Cerebellar cortex (tissue), 1 donor: ENCODE data around the gene SAMM50.
"Not testable (repeated sequence)": the region's sequence is repeated elsewhere in the genome, so short reads cannot be mapped to it uniquely, and the experiment has no call there.

Source experiments
- DNase-seq: peaks from one replicate; pipeline ENCODE4 v3.0.0-alpha.2; 2015; ENCODE audit warnings: low spot score

Gene SAMM50

DNA sequence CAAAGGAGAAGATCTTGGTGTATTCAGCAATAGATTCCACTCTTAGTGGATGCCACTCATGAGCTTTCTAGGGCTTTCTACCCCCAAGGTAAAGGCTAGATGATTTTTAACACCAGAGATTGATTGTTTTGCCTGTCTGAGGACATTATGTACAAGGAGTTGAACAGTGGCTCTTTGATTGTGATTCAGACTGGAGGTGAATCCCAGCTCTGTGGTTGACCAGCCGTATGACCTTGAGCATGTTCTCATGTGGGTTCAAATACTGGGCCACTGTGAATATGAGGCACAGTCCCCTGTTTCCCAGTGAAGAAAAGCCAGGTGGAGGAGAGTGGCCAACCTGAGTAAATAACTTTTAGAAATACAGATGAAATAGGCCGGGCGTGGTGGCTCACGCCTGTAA lies 44.9 kb downstream of the SAMM50 start:
- no peak for DNase-seq

DNA sequence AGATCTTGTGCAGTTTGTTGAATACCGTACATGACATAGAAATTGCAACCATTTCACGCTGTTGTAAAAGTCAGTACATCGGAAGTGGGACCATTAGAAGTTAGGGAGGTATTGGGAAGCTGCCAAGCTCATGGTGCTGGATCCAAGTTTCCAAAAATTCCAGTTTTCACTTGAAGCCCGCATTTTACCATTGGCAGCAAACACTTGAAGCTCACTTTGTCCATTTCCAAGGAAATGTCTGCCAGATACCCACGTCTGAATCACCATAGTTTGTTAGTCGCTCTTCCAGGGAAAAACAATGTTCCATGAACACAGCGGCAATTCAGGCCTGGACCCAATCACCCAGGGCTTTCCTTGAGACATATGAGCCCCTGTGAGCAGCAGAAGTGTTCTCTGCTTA lies 46.3 kb downstream of the SAMM50 start:
- no peak for DNase-seq

- no peak for DNase-seq
Observed at GRCh38 chr22:44002324-44002723, 47.1 kb downstream of the SAMM50 start.

- no peak for DNase-seq
Observed at GRCh38 chr22:44002997-44003396, 47.8 kb downstream of the SAMM50 start.

DNA sequence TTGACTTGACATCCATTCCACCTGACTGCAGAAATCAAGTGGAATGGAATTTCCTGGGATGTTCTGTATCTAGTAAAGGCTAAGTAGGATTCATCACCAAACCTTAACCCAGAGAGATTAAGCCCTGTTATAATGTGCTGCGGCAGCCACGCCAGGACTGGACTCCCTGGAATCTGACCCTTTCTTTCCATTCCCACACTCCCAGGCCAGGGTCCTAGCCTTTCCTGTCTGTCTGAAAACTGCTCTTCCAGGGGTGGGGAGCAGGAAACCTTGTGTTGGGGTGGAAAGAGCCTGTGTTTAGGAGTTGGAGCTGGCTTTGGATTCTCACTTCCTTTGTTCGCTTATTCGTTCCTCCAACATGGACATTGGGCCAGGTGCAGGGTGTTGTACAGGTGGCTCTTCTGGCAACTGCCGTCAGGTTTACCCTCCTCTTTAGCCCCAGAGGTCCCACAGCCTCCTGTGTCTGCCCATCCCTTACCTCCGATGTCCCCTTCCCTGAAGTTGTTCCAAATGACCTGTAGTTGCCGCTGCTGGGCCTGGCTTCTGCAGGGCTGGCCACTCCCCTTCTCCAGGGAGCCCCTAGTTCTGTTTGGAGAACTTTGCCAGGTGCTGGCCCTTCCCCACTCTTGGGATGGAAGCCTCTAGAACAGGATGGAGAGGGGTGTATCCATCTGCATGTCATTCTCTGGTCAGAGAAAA lies 48.3 kb downstream of the SAMM50 start:
- DNase-seq, result peak; percentile 35

DNA sequence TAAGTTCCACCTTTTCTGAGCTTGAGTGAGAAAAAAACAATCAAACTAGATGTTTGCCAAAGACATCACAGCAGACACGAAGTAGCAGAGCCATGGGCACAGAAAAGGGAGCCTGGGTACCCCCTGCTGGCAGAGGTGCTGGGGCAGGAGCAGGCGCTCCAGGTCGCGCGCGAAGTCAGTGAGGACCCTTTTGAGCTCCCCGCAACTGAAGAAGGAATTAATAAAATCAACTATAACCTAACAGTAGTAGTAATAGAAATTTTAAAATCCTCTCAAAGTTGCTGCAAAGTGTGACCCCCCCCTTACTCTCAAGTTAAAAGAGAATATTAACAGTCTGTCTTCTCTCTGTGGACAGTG lies 48.8 kb downstream of the SAMM50 start:
- DNase-seq, result no peak

- no peak for DNase-seq
Observed at GRCh38 chr22:44005524-44005923, 50.3 kb downstream of the SAMM50 start.

GRCh38 chr22:44012162-44012561 lies 56.9 kb downstream of the SAMM50 start:
- DNase-seq, result no peak

DNA sequence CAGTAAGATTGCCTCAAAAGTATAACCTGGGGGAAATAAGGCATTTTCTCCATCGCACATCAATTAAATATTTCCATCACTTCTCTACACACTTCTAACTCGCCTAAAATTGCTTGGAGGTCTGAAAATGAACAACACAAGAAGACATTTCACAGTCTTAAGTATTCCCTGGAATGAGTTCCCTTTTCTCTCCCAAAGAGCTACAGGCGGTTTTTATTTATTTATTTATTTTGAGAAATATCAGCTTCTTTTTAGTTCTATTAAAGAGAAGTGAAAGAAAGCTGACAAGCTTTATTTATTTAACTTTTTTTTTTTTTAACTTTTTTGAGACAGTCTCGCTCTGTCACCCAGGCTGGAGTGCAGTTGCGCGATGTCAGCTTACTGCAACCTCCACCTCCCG lies 57.3 kb downstream of the SAMM50 start:
- DNase-seq, result no peak

- DNase-seq, result no peak
Observed at GRCh38 chr22:44014241-44014640, 59.0 kb downstream of the SAMM50 start.

GRCh38 chr22:44016586-44016985 lies 61.3 kb downstream of the SAMM50 start:
- DNase-seq, result not testable (repeated sequence)

DNA sequence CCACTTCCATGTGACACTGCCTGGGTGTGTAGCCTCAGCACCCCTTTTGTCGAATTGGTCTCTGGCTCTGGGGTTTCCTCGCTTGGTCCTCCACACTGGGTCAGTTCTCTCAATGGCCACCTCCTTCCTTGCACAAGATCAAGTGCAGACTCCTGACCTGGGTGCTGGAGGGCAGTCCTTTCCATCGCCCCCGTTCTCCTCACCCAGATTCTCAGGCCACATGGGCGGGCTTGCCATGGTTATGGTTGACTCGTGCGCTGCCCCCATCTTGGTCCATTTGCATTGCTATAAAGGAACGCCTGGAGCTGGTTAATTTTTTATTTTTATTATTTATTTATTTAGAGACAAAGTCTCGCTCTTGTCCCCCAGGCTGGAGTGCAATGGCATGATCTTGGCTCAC lies 63.4 kb downstream of the SAMM50 start:
- DNase-seq, result no peak

DNA sequence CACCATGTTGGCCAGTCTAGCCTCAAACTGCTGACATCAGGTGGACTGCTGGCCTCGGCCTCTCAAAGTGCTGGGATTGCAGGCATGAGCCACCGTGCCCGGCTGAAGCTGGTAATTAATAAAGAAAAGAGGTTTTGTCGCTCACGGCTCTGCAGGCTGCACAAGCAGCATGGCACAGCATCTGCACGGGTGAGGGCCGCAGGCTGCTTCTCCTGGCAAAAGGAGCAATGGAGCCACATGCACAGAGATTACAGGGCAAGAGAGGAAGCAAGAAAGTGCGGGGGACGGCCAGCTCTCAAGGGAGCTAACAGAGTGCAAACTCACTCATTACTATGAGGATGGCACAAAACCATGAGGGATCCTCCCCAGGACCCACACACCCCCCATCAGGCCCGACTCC lies 64.2 kb downstream of the SAMM50 start:
- no peak for DNase-seq

- DNase-seq, result no peak
Observed at GRCh38 chr22:44019846-44020245, 64.6 kb downstream of the SAMM50 start.

DNA sequence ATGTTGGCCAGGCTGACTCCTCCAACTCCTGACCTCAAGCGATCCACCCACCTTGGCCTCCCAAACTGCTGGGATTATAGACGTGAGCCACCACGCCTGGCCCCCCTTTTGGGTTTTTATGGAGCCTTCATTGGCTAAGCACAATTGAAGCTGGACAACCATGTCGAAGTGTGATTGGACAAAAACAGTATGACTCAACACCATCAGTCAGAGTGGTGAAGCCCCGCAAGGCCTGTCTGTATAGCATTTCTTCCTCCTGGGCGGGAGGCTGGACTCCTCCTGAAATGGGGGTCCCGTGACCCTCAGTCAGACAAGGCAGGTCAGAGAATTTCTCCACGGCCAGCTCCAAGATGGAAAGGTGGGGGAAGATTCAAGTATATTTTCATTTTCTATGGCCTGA lies 65.7 kb downstream of the SAMM50 start:
- DNase-seq, result no peak

- peak; percentile 32 for DNase-seq
Observed at GRCh38 chr22:44023404-44024287, 68.4 kb downstream of the SAMM50 start.

DNA sequence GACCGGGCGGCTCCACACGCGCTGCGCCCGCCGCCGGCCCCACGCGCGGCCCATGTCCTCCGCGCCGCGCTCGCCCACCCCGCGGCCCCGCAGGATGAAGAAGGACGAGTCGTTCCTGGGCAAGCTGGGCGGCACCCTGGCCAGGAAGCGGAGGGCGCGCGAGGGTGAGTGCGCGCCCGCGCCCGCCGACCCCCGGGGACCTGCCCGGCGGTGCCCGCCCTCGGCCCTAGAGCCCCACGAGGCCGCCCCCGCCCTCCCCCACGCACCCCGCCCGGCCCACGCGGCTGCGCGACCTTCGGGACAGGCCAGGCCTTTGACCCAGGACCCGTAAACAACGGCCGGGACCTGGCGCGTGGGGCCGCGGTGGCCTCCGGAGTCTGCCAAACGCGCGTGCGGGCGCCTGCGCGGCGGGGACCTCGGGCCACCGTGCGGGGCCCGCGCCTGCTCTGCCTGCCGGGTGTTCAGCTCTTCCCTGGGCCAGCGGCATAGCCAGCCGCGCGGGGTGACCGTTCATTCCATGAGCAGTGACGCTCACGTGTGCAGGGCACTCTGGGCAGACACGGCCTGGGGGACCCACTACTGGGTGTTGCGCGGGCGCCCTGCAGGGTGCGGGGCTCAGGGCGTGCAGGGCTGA lies 69.2 kb downstream of the SAMM50 start, which contains the start of gene PARVB:
Gene PARVB, plus strand, starts transcription at position 15 of the 634 bp plus-strand sequence. Its CDS starts 38 bp downstream, at position 53.
- no peak for DNase-seq

DNA sequence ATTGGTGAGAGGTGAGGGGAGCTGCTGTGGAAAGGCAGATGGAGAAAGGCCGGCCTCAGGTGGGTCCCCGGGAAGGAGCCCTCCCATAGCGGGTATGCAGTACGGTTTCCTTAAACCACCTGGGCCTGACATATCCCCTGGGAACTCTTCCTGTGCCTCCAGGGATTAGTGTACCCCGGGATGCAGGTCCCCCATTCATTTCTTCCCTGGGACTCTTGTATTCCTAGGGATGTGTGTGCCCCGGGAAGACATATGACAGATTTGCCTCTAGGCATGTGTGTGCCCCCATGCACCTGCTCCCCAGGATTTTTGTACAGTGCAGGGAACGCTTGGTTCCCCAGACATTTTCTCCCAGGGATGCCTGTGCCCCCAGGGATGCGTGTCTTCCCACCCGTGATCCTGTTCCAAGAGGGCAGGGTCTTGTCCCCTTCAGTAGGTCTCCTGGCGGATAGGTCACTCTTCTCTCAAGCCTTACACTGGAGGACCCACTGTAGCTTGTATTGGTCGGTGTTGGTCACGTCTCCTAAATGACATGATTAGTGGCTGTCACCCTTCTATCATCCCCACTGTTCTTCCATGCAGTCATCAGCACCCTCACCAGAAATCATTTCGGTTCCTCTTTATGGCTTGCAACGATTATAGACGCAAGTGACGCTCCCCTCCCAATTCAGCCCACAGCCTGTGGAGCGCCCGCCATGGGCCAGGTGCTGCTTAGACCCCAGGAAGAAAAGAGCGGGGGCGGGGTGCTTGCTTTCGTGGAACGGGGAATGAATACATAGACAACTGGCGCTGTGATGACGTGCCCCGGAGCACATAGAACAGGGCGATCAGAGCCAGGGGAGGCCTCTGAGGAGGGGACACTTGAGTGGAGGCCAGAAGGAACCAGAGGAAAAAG lies 70.2 kb downstream of the SAMM50 start:
- DNase-seq, result no peak

DNA sequence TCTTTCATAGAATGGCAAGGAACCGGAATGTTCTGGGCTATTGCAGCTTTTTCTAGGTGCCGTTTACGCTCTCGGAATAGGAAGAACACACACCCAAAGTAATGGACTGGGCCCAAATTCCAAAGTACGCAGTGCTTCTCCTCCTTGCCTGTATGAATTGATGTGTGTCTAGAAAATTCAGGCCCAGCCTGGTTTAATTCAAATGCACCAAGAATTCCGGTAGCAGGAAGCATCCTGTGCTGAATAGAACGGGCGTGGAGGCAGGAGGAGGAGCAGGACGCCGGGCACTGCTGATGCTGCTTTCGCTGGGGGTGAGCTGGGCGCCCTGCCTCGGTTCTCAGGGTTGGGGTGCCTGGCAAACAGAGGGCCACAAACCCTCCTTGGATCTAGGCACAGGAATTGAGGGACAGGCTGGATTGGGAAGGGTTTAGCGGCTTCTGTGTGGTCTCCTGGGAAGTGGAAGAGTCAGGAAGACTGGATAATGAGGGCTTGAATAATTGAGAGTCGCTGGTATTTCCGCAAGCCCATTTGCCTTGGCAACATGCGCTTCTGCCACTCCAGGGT lies 70.9 kb downstream of the SAMM50 start:
- no peak for DNase-seq

DNA sequence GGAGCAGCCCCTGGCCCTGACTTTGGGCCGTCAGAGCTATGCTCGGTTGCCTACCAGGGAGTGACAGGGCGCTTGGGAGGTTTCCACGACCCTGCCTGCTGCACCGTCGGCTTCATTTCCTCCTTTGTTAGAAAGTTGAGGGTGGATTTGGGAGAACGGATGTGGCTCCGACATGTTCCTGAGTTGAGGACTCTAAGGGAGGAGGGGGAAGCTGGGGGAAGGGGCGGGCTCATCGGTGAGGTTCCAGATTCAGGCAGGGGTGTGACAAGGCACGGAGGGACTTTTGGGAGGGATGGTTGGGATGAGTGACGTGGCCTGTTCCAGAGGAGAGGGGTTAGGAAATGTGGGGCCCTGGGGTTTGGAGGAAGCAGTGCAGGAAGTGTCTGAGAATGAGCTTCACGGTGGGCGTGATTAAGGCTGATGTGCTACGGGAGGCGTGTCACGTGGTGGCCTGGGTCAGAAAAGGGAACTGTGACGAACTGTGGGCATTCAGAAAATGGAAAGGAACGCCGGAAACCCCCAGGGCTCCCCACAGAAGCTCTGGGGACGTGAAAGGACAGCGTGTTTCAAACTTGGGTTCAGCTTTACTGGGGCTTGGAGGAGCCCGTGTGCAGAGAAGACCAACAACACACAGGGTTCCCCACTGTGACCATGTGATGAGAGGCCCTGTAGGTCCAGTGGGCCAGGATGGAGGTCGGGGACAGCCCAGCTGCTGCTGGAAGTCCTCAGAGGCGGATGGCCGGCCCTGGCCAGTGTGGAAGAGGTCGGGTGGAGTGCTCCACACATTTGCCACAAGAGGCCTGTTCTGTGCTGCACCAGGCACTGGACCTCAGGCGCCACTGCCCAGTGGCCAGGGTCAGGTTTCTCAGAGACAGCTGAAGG lies 71.6 kb downstream of the SAMM50 start:
- DNase-seq, result no peak

DNA sequence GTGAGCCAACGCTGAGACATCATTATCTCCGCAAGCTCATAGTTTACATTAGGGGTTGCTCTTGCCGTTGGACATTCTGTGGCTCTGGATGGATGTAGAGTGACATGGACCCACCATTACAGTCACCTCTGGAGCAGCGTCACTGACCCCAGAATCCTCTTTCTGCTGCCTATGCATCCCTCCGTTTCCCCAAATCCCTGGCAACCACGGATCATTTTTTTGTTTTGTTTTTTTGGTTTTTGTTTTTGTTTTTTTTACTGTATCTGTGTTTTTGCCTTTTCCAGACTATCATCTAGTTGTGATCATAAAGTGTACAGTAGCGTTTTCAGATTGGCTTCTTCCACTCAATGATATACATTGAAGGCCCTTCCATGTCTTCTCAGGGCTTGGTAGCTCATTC lies 72.8 kb downstream of the SAMM50 start:
- no peak for DNase-seq
